GM18909 (cell line): ENCODE measurements around the gene FZD2.
"Not testable (repeated sequence)": the region's sequence is repeated elsewhere in the genome, so short reads cannot be mapped to it uniquely, and the experiment has no call there.

ENCODE experiments used
- ATAC-seq: cut with Tn5 transposase; IDR thresholded peaks from one replicate; pipeline ENCODE4 v1.9.1; 2021; ENCODE audit warnings: mild to moderate bottlenecking; ENCODE audit not compliant: unreplicated experiment, poor library complexity

FZD2 gene

DNA sequence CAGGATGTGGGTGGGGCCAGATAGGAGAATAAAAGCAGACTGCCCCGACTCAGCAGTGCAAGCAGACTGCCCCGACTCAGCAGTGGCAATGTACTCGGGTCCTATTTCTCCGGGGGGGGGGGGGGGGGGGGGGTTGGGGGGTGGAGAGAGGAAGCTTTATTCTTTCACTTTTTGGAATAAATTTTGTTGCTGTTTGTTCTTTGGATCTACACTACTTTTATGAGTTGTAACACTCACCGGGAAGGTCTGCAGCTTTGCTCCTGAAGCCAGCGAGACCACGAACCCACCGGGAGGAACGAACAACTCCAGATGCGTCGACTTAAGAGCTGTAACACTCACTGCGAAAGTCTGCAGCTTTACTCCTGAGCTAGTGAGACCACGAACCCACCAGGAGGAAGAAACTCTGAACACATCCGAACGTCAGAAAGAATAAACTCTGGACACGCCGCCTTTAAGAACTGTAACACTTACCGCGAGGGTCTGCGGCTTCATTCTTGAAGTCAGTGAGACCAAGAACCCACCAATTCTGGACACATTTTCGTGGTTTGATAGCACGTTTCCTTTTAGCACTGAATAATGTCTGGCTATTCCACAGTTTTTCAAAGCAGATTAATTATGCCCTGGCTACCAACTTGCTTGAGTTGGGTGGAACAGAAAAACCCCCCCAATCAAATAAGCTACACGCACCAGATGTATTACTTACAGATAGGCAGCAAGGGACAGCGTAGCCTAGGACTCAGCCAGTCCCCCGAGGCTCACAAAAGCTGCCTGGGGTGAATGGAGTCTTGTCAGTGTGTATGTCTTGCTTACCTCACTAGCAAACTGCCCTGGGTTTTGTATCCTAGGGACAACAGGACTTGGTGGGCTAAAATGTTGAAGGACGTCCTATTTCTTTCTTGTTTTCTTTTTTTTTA is 11.9 kb downstream of the FZD2 start:
- ATAC-seq = no peak

DNA sequence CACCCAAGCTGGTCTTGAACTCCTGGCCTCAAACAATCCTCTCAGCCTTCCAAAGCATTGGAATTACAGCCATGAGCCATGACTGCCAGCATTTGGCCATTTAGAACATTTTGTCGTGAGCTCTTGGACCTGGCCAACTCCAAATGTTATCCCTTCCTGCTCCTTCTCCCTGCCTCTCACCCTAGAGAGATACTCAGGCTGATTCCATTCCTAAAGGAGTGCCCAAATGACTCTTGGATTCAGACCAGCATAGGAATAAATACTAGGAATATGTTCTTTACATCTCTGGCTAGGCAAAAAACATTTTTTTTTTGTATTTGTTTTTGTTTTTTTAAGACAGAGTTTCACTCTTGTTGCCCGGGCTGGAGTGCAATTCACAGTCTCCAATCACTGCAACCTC is 15.5 kb downstream of the FZD2 start:
- ATAC-seq = no peak

DNA sequence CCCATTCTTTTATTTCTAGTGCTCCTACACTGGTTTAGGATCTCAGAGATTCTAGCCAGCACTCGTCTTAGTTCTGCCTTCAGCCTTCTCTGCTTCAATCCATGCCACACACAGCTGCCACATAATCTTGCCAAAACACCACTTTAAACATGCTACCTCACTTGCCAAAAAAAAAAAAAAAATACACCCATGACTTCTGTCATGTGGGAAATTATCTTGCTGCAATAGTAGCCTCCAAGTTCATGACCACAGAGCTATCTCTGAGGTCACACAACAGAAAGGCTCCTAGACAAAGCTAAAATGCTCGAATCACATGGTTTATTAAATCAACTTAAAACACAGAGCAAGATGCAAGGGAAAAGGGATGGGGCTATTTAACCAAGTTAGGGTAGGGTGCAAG is 18.1 kb downstream of the FZD2 start:
- ATAC-seq = no peak

DNA sequence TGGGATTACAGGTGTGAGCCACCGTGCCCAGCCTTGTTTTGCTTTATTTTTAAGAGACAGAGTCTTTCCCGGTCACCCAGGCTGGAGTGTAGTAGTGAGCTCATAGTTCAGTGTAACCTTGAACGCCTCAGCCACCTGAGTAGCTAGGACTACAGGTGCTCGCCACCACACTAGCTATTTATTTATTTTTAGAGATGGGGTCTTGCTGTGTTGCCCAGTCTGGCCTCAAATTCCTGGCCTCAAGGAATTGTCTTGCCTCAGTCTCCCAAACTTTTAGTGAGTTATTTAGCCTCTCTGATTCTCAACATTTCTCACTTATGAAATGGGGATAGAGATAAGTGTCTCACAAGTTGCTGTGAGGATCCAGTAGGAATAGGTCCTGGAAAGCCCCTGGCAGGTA is 21.7 kb downstream of the FZD2 start:
- ATAC-seq = no peak

DNA sequence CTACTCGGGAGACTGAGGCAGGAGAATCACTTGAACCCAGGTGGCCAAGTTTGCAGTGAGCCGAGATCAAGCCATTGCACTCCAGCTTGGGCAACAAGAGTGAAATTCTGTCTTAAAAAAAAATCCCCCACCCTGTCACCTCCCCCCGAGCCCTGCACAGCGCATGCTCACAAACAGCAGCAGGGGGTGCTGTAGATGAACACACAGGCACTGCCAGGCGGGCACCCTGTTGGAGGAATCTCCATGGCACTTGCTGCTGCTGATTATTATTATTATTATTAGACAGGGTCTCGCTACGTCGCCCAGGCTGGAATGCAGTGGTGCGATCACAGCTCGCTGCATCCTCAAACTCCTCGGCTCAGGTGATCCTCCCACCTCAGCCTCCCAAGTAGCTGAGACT is 24.6 kb downstream of the FZD2 start:
- no peak for ATAC-seq

DNA sequence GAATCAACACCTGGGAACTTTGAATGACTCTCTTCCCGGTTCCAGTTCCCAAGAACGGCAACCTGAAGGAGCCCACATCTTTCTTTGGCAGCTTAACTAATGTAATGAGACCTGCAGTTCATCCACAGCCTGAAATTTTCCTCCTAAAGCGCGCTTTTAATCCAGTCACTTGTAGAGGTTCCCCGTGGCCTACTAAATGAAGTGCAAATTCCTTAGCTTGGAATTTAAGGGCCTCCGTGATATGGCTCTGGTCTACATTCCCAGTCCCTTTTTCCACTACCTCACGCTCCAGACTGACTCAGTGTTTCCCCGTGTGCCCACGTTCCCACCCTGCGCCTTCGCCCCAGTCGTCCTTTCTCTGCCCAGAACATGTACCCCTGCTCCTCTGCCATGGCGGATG is 27.2 kb downstream of the FZD2 start:
- ATAC-seq = no peak

DNA sequence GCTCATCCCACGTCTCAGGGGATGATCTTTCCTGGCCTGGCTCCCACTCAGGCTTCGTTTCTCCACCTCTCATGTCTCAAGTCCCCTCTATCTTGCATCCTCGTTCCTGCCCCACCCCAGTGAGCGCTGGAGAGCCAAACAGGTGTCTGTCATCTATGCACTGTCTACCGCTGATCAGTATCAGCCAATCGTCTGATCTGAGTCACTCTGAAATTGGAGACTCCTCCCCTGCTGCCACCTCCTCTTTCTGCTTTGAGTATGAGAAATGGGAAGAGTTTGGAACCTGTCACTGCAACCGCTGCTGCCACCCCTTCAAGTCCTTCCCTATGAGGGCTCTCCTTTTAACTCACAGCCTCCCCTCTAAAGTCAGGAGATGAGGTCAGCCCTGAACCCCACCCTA is 28.0 kb downstream of the FZD2 start:
- ATAC-seq = no peak

DNA sequence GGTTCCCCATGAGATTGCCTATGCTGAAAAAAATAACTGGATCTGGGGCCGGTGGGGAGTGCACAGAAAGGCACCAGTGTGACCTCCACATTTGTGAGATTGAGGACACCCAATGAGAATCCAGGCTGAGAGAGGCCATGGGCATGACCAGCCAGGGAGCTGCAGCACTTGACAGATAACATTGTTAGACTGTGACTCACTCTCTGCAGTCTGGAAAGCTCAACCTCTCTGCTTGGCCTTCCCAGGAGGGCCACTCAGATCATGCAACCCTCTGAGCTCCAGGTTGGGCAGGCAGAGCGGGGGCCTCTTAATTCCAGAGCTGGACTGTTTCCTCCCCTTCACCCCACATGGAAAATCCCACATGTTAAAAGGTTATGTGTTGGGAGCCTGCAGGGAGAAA is 30.1 kb downstream of the FZD2 start:
- ATAC-seq = no peak

DNA sequence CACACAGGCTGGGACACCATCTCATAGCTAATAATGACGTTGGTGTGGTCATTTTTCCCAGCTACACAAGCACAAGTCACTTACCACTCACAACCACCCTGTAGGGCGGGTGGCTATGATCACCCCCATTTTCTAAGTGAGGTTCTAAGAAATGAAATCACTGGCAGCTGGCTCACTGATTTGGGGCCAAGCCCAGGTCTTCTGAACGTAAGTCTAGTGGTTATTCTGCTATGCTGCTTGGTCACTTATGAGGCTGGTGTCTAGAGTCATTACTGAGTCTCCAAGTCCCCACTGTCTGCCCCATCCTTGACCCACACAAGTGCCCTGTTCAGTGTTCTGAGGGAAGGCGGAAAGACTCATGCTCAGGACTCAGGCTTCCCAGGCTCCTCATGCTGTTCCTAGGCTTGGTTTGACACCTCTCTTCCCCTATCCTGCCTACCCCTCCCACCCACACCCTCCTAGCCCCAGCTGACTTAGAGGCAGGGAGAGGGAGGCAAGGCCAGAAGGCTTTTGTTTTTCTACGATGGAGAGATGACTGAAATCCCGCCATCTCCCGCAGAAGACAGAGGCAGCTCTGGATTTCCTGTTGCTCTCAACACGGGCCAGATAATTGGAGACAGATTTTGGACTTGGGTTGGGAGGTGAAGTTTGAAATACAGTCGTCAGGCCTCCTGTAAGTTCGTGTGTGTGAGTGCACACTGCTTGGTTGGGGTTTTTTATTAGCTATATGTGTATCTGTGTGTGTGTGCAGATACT is 32.2 kb downstream of the FZD2 start:
- no peak for ATAC-seq

DNA sequence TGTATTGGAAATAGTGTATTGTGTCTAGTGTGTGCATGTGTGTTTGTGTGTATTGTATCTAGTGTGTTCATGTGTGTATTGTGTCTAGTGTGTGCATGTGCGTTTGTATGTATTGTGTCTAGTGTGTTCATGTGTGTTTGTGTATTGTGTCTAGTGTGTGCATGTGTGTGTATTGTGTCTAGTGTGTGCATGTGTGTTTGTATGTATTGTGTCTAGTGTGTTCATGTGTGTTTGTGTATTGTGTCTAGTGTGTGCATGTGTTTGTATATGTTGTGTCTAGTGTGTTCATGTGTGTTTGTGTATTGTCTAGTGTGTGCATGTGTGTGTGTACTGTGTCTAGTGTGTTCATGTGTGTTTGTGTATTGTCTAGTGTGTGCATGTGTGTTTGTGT is 32.8 kb downstream of the FZD2 start:
- not testable (repeated sequence) for ATAC-seq

DNA sequence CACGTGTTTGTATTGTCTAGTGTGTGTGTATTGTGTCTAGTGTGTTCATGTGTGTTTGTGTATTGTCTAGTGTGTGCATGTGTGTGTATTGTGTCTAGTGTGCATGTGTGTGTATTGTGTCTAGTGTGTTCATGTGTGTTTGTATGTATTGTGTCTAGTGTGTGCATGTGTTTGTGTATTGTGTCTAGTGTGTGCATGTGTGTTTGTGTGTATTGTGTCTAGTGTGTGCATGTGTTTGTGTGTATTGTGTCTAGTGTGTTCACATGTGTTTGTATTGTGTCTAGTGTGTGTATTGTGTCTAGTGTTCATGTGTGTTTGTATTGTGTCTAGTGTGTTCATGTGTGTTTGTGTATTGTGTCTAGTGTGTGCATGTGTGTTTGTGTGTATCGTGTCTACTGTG is 33.5 kb downstream of the FZD2 start:
- ATAC-seq = not testable (repeated sequence)

DNA sequence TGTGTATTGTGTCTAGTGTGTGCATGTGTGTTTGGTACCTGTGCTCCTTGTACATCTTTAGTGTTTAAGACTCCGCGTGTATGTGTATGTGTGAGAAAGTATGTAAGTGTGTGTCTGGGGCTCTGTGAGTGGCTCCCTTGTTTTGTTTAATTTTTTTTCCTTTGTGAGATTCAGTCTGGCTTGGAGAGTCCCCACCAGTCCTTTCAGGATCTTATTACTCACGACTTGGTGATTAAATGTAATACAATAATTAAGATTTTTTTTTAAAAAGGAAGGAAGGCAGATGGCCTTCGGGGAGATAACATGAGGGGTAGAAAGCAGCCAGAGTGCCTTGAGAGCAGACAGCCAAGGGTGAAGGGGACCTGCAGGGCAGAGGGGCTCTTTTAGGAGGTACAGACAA is 33.9 kb downstream of the FZD2 start:
- no peak for ATAC-seq

DNA sequence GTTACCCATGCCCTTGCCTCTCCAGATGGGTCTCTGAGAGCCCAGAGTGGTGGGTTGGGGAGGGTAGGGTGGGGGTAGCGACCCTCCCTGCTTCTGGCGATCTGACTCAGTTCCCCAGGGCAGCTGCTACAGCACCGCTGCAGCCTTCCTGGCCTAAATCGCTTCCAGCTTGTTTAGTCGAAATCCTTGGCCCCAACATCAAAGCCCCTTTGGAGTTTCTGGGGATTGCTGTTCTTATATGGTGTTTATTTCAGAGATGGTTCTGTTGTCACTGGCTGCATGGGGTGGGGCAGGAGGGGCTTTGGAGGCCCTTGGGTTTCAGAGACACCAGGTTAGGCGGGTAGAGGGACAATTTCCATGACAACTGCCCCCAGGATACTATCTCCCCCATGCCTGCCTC is 35.9 kb downstream of the FZD2 start:
- no peak for ATAC-seq

DNA sequence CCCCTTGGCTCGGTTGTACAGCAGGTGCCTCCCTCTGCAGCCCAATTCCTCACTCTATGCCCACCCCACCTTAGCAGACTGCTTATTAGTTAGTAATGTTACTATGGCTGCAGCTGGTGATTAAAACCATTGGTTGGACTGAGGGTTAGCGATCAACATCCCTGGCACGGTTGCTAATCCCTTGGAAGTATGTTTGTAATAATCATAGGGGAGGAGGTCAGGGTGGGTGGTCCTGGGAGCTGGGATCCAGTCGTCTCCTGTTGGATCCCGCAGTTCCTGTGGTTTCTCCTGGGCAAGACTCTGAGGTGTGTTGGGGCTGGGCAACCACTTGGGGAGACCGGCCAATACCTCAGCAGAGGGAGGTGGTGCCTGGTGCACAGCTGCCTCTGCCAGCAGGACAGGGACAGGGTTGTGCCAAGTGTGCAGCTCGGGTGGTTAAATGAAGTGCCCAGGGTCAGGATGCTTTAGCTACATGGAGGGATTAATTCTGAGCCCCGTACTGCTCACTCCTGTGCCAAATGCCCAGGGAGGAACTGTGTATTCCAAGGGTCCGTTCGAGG is 38.0 kb downstream of the FZD2 start:
- ATAC-seq = no peak

DNA sequence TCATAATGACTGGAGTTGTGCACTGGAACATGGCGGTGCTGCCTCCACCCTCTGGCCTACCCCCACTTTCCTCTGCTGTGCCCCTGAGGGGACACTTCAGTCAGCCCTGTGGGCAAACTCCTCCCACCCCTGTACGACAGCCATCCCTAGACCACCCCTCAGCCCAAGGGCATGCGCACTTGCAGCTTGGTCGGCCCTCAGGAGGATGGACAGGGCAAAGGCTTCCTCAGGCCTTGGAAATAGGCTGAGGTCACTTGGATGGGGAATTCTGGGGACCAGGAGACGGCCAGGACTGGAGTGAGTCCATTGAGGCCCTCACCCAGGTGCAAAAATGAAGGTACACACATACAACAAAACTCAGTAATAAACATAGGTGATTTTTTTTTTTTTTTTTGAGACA is 41.0 kb downstream of the FZD2 start:
- ATAC-seq = no peak

DNA sequence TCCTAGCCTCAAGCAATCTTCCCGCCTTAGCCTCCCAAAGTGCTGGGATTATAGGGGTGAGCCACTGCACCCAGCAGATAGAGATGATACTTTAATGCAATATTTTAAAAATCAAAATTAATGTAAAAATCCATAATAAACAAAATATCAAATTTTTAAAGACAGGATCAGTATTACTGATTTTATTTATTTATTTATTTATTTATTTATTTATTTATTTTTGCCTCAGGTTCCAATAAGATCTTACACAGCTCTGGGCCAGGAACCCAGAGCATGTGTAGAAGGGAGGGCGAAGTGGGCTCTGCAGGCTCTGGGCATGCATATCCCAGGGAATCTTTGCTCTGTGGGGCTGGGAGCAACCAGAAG is 41.6 kb downstream of the FZD2 start:
- no peak for ATAC-seq

DNA sequence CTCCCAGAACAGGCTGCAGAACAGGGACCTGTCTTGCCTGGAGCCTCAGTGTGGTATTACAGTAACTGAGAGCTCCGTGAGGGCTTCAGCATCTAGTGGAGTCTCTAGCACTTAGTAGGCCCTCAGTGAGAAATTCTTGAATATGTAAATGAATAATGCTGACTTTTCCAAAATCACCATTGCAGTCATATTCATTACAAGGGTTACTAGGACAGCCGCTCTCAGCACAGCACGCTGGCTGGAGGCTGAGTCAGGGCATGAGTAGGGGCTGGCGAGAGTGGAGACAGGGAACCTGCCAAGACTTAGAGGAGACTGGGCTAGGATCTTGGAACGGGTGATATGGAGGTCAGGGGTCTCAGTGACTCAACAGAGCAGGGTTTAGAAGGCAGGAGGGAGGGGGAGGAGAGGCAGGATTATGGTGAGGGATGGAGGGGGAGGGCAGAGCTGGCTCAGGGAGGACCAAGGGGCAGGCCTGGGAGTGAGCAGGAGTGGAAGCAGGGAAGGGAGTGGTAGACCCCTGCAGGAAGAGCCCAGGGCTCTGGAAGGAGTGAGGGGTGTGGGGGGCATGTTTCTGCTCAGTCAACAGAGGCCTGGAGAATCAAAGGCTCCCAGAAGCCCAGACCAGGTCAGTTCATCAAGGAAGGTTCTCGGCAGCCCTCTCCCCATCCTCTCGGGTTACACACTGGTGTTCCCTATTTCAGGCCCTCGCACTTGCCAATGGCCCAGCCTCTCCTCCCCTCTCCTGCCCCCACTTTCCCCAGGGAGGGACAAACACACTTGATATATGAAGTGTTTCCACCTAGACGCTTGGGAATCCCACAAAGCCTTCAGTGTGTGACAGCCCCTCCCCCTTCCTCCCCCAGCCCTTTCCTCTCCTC is 42.3 kb downstream of the FZD2 start:
- no peak for ATAC-seq

DNA sequence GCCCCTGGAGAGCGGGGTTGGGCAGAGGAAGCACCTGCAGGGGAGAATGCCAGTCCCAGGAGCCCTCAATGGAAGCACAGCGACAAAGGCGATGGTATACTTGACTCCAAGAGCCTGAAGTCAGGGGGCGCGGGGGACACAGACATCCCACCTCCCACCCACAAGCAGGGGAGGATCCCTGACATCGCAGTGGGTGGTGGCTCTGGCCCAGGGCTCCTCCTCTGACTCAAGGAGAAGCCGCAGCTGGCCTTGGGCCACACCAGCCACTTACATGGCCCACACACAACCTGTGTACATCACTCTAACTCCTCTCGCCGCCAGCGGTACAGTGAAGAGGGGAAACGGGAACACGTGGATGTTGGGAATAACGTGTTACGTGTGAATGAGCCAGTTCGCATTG is 44.3 kb downstream of the FZD2 start:
- ATAC-seq = no peak

DNA sequence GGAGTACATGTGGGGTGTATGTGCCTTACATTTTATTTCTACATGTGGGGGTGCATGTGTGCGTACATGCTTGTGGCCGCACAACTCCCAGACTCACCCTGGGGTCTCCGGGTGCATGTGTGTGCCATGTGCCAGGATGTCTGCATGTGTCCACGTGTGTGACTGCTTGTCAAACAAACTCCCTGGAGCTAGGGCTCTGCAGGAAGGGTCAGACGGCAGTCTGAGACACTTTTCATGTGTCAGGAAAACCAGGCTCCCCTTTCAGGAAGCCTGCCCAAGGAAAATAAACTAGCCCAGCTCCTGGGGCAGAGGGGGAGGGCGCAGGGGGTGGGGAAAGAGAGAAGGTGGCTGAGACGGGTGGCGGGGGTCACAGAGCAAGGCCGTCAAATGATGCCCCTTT is 44.7 kb downstream of the FZD2 start:
- ATAC-seq = no peak

DNA sequence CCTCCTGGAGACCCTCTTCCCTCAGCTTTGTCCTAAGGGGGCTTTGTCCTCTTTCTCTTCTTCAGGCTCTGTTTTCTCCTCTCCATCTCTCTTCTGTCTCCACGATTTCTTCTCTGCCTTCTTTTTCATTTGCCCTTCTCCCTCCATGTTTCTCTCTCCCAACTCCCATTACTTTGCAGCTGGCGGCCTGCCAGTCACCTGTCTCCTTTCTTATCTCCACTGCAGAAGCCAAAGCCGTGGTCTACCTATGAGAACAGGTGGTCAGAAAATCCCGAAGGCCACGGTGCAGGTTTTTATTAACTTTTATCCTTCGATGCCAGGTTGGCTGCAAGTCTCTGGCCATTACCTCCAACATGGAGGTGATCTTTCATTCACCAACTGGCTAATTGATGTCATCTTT is 45.1 kb downstream of the FZD2 start:
- ATAC-seq = no peak

DNA sequence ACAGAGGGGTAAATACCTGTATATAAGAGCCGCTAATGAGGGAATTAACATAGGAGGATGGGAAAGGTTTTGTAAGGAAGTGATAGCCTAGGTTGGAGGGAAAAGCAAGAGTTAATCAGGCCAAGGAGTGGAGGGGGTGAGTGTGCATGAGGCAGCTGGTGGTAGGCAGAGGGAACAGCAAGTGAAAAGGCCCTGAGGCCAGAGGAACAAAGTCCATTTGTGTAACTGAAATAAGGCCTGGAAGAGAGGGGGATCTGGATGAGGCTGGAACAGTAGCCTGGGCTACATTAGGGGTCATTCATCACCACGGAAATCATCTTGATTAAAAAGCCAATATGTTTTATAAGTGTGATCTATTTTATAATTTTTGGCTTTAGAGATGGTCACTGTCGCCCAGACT is 45.7 kb downstream of the FZD2 start:
- ATAC-seq = no peak
